Smooth muscle cell (in vitro differentiated cells): ENCODE data around the gene ST7. TPM values are rescaled to one million over a fixed set of nuclear protein-coding genes. Genes with fewer than 3 reads are reported as not detected.

Experiments
- DNase-seq: peaks from one replicate; lab custom pipeline; 2025; ENCODE audit not compliant: unreplicated experiment; lab: John Stamatoyannopoulos, UW
- H2AFZ ChIP-seq: fragments of 200-600 bp; sonication (generic); 2 replicates; pipeline ENCODE4 v1.6.0; 2016; ENCODE audit warnings: antibody characterized with exemption, low read depth, mild to moderate bottlenecking
- H3F3A ChIP-seq: fragments of 200-600 bp; sonication (generic); 2 replicates; pipeline ENCODE4 v1.6.0; 2017; ENCODE audit warnings: antibody characterized with exemption, low read depth
- H3K27ac ChIP-seq: fragments of 200-600 bp; sonication (generic); 2 replicates; pipeline ENCODE4 v1.5.1; 2016; ENCODE audit warnings: low read depth, mild to moderate bottlenecking
- H3K27me3 ChIP-seq: fragments of 200-600 bp; sonication (generic); 2 replicates; pipeline ENCODE4 v1.6.1; 2016; ENCODE audit warnings: low read depth, mild to moderate bottlenecking
- H3K36me3 ChIP-seq: fragments of 200-600 bp; sonication (generic); 2 replicates; pipeline ENCODE4 v1.5.1; 2016; ENCODE audit warnings: low read depth
- H3K4me1 ChIP-seq: fragments of 200-600 bp; sonication (generic); 2 replicates; pipeline ENCODE4 v1.5.1; 2016; ENCODE audit warnings: low read depth
- H3K4me2 ChIP-seq: fragments of 200-600 bp; sonication (generic); 2 replicates; pipeline ENCODE4 v1.6.0; 2016; ENCODE audit warnings: mild to moderate bottlenecking
- H3K4me3 ChIP-seq: fragments of 200-600 bp; sonication (generic); 2 replicates; pipeline ENCODE4 v1.5.1; 2016; ENCODE audit warnings: mild to moderate bottlenecking
- H3K79me2 ChIP-seq: fragments of 200-600 bp; sonication (generic); 2 replicates; pipeline ENCODE4 v1.6.0; 2016; ENCODE audit warnings: low read depth, mild to moderate bottlenecking
- H3K9ac ChIP-seq: fragments of 200-600 bp; sonication (generic); 2 replicates; pipeline ENCODE4 v1.6.0; 2016; ENCODE audit warnings: low read depth
- H3K9me3 ChIP-seq: fragments of 200-600 bp; sonication (generic); replicated peaks from 2 replicates; pipeline ENCODE4 v1.5.1; 2016; ENCODE audit warnings: low read depth
- H4K20me1 ChIP-seq: fragments of 200-600 bp; sonication (generic); 2 replicates; pipeline ENCODE4 v1.6.0; 2016; ENCODE audit warnings: low read depth
- WGBS: methylation state at CpG from one replicate; pipeline ENCODE4 v1.1.7; 2016; ENCODE audit warnings: low lambda C conversion rate; 5-methylcytosine and 5-hydroxymethylcytosine counted together
- polyA plus RNA-seq: library from polyadenylated mRNA; unstranded; fragments of >200 nt; fragmentation: Nextera tagmentation; extraction: Ambion mirVana; gene quantifications from 2 replicates; pipeline ENCODE4 v1.2.1, GENCODE V29; 2016
- total RNA-seq: library from RNA; depleted of rRNA; stranded (reverse); fragments of >200 nt; gene quantifications from 2 replicates; pipeline ENCODE4 v1.2.3, GENCODE V29; 2014
- TF ChIP-seq, protein P1 (sequence below): fragments of 200-600 bp; sonication (generic); IDR thresholded peaks from 2 replicates; pipeline ENCODE4 v1.5.1; 2017; ENCODE audit warnings: borderline replicate concordance, mild to moderate bottlenecking, antibody characterized with exemption; ENCODE audit not compliant: insufficient read depth, poor library complexity, severe bottlenecking

ST7 gene
- total and polyA plus RNA-seq, 2 experiments from 2014 or later: 23.2 to 26.1 TPM

DNA sequence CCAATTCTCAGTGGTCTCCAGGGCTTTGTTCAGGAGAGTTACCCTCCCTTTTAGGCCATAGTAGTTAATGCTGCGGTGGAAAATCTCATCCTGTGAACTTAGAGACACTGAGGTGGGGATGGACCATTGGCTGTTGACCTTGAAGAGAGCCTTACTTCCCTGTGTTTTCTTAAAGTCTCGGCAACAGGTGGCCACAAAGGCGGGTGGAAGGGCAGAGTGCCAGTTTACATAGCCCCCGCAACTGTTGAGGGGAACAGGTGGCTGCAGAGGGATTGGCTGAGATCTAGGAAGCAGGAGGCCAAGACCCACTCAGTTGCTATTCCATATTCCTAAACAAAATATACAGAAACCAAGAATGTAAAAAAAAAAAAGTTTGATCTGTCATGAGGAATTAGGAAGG lies 160.6 kb downstream of the ST7 start:
- H3K4me1 ChIP-seq: peaks cover under 1% of the 10 kb centered on the region
- H3K79me2 ChIP-seq: no peaks in the 10 kb centered on the region
- TF ChIP-seq, protein P1, sequence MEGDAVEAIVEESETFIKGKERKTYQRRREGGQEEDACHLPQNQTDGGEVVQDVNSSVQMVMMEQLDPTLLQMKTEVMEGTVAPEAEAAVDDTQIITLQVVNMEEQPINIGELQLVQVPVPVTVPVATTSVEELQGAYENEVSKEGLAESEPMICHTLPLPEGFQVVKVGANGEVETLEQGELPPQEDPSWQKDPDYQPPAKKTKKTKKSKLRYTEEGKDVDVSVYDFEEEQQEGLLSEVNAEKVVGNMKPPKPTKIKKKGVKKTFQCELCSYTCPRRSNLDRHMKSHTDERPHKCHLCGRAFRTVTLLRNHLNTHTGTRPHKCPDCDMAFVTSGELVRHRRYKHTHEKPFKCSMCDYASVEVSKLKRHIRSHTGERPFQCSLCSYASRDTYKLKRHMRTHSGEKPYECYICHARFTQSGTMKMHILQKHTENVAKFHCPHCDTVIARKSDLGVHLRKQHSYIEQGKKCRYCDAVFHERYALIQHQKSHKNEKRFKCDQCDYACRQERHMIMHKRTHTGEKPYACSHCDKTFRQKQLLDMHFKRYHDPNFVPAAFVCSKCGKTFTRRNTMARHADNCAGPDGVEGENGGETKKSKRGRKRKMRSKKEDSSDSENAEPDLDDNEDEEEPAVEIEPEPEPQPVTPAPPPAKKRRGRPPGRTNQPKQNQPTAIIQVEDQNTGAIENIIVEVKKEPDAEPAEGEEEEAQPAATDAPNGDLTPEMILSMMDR: no peak
- H3K27me3 ChIP-seq: no peaks in the 10 kb centered on the region
- no peak overlapping the region for H3K9ac ChIP-seq
- H4K20me1 ChIP-seq: peaks cover 9% of the 10 kb centered on the region
- no peak overlapping the region for H2AFZ ChIP-seq
- H3K4me2 ChIP-seq: no peak overlapping the region
- no peaks in the 10 kb centered on the region for H3K9me3 ChIP-seq
- no peak overlapping the region for H3K4me3 ChIP-seq
- no peak for DNase-seq
- no peak overlapping the region for H3K27ac ChIP-seq
- no peaks in the 10 kb centered on the region for H3F3A ChIP-seq
- no peaks in the 10 kb centered on the region for H3K36me3 ChIP-seq
- 91% methylated on average over 4 of the region's 4 CpGs for WGBS

DNA sequence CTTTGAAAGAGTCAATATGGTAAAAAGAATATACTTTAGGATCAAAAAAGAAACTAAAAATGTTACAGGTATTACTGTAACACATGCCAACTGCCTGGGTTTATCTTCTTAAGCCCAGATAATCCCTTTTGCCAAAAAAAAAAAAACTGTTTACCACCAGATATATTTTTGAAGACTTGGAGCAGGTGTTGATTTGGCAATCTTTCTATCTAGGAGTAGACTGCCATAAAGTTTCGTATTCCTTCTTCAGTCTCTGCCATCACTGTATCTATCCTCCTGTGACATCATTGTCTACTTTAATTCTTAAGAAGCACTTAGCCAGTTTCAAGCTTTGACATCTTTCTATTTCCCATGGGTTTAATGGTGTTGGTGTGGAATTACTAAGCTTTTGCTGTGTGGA lies 161.0 kb downstream of the ST7 start:
- Histone ChIP-seq H3K27ac (no peak overlapping the region), H3K79me2 (no peaks in the 10 kb centered on the region), H3K4me2 (no peak overlapping the region), H3K27me3 (no peaks in the 10 kb centered on the region), H3K4me3 (no peak overlapping the region), H4K20me1 (peaks cover 9% of the 10 kb centered on the region), H3F3A (no peaks in the 10 kb centered on the region), H2AFZ (no peak overlapping the region), H3K9me3 (no peaks in the 10 kb centered on the region), H3K9ac (no peak overlapping the region), H3K36me3 (no peaks in the 10 kb centered on the region), H3K4me1 (peaks cover 5% of the 10 kb centered on the region)
- TF ChIP-seq, protein P1: no peak
- no peak for DNase-seq
- 91% methylated on average over 1 of the region's 1 CpG for WGBS

DNA sequence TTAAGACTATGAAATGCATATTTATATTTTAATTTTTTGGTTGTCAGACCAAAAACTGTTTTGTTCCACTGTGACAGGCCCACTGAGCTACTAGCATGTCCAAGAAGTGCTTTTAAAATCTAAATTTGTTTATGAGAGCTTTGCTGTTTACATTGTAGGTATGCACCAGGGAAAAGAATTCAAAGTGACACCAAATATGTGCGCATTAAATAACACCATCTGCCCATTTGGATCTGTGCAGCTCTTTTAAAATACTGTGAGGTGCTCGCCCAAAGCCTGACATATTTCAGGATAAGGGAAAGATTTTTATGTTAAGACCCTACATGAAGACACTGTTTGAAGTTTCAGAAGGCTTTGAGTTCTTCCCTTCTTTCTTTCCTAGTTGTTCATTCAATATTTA lies 162.9 kb downstream of the ST7 start:
- Histone ChIP-seq H3K4me2 (no peak overlapping the region), H3K4me1 (peaks cover 6% of the 10 kb centered on the region), H3K27ac (no peak overlapping the region), H3K9ac (no peak overlapping the region), H3K9me3 (no peaks in the 10 kb centered on the region), H3K4me3 (no peak overlapping the region), H3F3A (no peaks in the 10 kb centered on the region), H3K36me3 (no peaks in the 10 kb centered on the region), H2AFZ (no peak overlapping the region), H4K20me1 (peaks cover 4% of the 10 kb centered on the region), H3K27me3 (no peaks in the 10 kb centered on the region), H3K79me2 (peaks cover 4% of the 10 kb centered on the region)
- 95% methylated on average over 2 of the region's 2 CpGs for WGBS
- TF ChIP-seq, protein P1: no peak
- no peak for DNase-seq

GRCh38 chr7:117117172-117117571 lies 163.9 kb downstream of the ST7 start:
- no peaks in the 10 kb centered on the region for H3K9me3 ChIP-seq
- no peak overlapping the region for H3K4me3 ChIP-seq
- H3K27me3 ChIP-seq: no peaks in the 10 kb centered on the region
- H4K20me1 ChIP-seq: no peaks in the 10 kb centered on the region
- H3K4me2 ChIP-seq: no peak overlapping the region
- no peaks in the 10 kb centered on the region for H3F3A ChIP-seq
- H3K9ac ChIP-seq: no peak overlapping the region
- peaks cover 6% of the 10 kb centered on the region for H3K4me1 ChIP-seq
- TF ChIP-seq, protein P1: no peak
- no peaks in the 10 kb centered on the region for H3K36me3 ChIP-seq
- no peak for DNase-seq
- no peak overlapping the region for H2AFZ ChIP-seq
- H3K27ac ChIP-seq: no peak overlapping the region
- 100% methylated on average over 2 of the region's 2 CpGs for WGBS
- peaks cover 4% of the 10 kb centered on the region for H3K79me2 ChIP-seq
